HG03354 (cell line): Measurements from ENCODE around the gene VWA5B2.
A peak's percentile ranks its signal among the peaks of the same experiment; 100 is the strongest.

Experiments
- ATAC-seq: cut with Tn5 transposase; IDR thresholded peaks from one replicate; pipeline ENCODE4 v1.9.1; 2021; ENCODE audit warnings: mild to moderate bottlenecking; ENCODE audit not compliant: unreplicated experiment, poor library complexity, severe bottlenecking

VWA5B2 gene

DNA sequence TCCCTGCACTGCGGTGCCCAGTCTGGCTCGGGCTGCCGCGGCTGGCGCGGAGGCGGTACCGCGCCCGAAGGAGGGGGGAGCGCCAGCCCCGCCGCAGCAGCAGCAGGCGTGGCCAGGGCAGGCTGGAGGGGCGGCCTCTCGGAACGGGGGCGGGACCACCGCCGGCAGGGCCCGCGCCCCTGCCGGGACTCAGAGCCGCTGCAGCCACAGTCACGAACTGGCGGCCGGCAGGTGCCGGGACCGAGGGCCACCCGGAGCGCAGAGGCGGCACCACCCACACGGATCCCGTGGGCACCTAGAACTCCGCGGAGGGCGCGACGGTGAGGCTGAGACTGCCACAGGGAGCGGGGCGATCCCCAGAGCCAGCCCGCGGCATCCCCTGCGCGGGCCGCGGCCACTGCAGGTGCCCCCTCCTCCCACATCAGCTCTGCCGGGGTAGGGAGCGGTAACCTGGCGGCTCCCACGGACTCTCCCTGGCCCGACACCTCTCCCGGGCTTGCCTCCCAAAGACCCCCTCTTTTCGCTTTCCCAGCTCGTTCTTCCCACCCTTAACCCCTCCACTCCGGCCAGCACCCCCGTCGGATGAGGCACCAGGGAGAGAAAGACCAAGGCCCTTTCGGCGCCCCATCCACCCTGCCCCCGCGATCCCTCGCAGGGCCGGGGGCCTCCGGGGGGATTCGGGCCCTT lies at the start of gene VWA5B2:
Gene VWA5B2 (plus strand): TSS at position 192 of the 687 bp plus-strand sequence. CDS start 944 bp downstream, outside the sequence.
- ATAC-seq: peak; percentile 86

DNA sequence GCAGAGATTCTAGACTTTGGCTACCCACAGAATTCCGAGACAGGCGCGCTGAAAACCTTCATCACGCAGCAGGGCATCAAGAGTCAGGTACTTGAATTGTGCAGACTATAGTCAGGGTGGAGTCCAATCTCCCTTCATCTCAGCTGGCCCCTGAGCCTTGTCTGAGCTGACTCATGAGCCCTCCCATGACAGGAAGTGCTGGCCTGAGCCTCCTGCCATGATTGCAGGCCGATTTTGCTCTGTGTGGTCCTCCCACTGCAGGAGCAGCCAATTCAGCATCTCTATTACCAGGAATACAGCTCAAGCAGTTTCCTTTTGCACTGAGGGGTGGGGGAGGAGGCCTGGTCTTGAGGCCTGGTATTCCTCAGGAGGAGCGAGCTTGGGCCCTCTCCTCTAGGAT lies 49.2 kb upstream of the VWA5B2 start:
- ATAC-seq: no peak

DNA sequence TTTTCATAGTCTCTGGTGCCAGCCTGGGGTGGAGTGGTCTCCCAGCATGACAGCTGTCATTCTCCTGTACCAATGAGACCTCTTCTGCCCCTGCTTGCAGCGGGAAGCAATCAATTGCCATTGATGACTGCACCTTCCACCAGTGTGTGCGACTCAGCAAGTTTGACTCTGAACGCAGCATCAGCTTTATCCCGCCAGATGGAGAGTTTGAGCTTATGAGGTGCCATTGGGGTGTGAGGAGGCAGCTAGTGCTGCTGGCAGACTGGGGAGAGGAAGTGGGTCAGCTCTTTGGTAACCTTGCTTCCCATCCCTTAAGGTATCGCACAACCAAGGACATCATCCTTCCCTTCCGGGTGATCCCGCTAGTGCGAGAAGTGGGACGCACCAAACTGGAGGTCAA lies 47.8 kb upstream of the VWA5B2 start:
- ATAC-seq: no peak

DNA sequence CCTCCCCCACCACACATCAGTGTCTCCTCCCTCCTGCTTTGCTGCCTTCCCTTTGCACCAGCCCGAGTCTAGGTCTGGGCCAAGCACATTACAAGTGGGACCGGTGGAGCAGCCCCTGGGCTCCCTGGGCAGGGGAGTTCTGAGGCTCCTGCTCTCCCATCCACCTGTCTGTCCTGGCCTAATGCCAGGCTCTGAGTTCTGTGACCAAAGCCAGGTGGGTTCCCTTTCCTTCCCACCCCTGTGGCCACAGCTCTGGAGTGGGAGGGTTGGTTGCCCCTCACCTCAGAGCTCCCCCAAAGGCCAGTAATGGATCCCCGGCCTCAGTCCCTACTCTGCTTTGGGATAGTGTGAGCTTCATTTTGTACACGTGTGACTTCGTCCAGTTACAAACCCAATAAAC lies 45.7 kb upstream of the VWA5B2 start:
- ATAC-seq: no peak

DNA sequence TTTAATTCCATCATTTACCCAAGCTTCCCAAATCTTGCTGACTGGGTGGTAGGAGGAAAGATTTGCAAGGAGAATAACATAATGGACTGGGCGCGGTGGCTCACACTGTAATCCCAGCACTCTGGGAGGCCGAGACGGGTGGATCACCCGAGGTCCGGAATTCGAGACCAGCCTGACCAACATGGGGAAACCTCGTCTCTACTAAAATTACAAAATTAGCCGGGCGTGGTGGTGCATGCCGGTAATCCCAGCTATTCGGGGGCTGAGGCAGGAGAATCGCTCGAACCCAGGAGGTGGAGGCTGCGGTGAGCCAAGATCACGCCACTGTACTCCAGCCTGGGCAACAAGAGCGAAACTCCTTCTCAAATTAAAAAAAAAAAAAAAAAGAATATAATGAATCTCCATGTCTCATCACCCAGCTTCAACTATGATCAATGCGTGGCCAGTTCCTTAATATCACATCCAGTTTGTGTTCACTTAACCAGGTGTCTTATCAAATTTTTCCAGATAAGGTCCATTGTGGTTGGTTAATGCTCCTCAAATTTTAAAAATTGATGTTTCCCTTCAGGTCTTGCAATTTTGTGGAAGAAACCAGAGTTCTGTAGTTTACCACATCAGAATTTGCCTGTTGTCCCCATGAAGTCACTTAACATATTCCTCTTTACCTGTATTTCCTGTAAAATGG lies 44.7 kb upstream of the VWA5B2 start:
- no peak for ATAC-seq

DNA sequence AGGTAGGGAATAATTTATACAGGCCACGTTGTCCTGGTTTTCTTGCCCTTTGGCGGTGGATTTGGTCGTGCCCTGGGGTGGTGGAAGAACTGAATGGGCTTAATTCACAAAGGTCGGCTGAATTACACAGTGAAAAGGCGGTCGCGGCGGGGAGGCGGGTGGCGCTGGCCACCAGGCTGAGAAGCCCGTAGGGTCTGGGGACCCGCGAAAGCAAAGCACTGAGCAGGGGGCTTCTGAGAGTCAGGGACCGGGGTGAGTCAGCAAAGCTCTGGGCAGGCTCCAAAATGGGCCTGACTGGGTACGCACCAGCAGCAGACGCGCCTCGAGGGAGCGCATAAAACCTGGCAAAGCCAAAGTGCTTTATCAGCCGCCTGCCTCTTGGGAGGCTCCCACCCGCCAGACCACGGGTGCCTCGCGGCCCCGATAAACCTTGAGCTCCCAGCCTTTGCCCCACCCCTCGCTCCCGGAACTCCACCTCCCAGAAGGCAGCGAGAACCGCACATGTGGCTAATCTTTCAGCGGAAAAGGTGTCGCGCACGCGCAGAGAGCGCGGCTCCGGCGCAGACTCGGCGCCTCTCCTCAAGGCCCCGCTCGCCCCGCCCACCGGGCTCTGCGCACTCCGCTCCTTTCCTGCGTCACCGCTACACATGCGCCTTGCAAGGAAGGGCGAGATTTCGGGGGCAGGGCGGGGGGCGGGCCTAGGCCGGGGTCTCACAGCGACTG lies 43.8 kb upstream of the VWA5B2 start:
- peak; percentile 92 for ATAC-seq

DNA sequence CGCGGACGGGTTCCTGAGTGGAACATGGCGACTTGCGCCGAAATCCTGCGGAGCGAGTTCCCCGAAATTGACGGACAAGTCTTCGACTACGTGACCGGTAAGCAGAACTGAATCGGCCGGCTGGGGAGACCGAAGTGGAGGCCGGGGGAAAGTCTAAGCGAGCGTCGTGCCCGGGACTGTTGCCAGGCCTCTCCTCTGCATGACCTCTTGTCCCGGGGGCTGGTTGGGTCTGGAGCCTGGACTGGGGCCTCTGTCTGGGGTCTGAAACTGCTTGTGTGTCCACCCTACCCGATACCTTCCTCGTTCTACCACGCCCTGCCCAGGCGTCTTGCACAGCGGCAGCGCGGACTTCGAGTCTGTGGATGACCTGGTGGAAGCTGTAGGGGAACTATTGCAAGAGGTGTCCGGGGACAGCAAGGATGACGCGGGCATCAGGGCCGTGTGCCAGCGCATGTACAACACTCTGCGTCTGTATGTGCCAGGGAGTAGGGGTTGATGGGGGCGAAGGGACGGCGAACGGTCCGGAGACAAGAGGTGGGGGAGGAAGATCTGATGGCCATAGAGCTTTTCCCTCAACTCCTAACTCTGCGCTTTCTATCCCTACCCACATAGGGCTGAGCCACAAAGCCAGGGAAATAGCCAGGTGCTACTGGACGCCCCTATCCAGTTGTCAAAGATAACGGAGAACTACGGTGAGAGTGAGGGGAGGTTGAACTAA lies 43.0 kb upstream of the VWA5B2 start, which contains the start of gene ABCF3:
Gene ABCF3 (plus strand): TSS at position 16 of the 718 bp plus-strand sequence. CDS start 9 bp downstream, at position 25.
- peak; percentile 34 for ATAC-seq

DNA sequence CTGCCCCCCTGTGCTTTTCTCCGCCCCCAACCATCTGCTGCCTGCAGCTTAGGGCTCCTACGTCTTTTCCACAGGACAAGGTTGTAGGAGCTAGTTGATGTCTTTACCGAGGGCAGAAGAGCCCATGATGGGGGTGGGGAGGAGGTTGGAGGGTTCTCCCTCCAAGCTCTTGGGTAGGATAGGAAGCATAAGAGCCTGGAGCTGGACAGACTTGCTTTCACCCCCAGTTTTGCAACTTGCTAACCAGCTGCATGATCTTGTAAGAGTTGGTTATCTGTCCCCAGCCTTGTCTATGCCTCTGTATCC lies 42.5 kb upstream of the VWA5B2 start:
- ATAC-seq: no peak

DNA sequence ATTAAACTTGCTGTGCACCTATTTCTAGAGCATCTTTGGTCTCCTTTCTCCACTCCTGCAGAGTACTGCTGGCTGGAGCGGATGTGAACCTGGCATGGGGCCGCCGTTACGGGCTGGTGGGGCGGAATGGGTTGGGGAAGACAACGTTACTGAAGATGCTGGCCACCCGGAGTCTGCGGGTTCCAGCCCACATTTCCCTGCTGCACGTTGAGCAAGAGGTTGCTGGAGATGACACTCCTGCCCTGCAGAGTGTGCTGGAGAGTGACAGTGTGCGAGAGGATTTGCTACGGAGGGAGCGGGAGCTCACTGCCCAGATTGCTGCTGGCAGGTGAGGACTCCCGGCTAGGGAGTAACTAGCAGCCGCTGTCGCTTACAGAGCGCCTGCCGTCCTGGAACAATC lies 41.3 kb upstream of the VWA5B2 start:
- ATAC-seq: no peak

DNA sequence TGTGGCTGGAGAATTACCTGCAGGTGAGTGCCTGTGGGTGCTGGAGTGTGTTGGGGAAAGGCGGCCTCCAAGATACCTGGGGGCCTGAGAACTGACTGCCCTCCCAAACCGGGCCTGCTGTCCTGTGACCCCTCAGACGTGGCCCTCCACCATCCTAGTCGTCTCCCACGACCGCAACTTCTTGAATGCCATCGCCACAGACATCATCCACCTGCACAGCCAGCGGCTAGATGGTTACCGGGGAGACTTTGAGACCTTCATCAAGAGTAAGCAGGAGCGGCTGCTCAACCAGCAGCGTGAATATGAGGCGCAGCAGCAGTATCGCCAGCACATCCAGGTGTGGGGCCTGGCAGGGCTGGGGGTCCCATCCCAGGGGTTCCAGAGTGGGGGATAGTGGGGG lies 40.0 kb upstream of the VWA5B2 start:
- ATAC-seq: no peak

DNA sequence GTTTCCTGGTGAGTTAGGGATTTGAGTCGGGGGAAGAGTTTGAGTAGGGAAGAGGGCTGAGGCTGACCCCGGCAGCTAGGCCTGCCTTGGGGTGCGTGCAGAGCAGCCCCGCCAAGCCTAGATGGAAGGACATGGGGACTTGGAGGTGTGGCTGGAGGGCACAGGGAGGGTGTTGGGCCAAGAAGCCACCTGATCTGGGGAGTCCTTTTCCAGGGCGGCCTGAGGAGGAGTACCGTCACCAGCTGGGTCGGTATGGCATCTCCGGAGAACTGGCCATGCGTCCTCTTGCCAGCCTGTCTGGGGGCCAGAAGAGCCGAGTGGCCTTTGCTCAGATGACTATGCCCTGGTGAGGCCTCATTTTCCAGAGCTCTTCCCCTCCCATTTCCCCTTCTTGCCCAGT lies 36.5 kb upstream of the VWA5B2 start:
- ATAC-seq: no peak

DNA sequence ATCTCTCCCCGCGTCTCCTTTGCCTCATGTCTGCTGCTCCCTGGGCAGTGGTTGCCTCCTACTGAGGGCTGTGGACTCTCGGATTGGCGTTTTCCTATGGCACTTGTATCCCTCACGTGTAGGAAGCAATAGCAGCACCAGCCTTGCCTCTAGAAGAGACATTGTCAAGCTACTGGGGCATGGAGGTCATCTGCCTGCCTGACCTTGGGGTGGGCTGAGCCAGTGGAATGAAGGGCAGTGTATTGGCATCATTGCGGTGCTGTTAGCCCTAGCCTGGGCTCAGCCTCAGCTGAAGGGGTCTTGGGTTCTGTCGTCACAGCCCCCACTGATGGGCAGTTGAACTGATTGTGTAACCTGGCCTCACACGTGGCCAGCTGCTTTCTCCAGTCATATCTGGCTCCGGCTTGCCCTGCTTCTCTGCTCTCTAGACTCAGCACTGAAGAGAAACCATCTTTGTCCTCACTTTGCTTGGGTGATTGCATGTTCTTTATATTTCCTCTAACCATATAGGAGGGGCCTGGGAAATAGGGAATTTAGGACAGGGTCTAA lies 35.3 kb upstream of the VWA5B2 start:
- no peak for ATAC-seq

DNA sequence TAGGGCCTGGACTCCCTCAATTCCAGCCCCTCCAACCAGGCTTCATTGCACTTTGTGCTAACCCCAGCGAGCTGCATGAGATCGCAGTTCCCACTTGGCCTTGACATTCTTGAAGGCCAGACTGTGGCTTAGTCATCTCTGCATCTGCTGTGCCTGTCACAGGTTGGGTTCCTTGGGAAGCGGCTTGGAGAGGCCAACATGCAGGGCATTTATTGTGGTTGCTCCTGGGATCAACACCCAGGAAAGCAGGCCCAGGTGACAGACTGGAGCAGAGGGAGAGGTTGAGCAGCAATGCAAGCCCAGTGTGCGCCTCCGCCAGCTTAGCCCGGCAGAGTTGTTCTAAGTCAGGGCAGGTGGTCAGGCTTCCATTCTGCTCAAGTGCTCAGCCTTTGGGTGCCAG lies 32.8 kb upstream of the VWA5B2 start:
- no peak for ATAC-seq

DNA sequence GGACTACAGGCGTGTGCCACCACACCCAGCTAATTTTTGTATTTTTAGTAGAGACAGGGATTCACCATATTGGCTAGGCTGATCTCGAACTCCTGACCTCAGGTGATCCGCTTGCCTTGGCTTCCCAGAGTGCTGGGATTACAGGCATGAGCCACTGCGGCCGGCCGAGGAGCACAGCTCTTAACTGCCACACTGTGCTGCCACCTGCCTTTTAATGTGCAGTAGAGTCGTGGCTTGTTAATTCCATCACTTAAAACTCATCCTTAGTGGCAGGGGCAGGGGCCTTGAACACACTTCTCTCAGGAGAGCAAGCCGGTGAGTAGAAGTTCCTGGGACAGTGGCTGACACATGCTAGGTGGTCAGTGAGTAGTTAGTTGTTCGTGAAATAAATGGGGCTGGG lies 30.9 kb upstream of the VWA5B2 start:
- no peak for ATAC-seq

DNA sequence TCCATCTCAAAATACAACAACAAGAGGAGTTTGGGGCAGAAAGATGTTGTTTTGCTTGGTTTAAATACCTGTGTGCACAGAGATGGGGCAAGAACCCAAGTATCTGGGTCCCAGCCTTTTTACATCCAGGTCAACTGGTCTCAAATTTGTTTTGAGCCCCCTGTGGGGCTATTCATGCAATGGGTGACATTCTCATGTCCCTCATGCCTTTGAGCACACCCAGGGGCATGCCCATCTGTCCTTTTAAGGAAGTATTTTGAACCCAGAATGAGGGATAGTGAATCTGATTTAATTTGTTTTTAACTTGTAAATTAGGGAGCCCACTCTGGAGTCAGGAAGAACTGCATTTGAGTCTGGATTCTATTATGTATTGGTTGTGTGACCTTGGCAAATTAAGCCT lies 28.6 kb upstream of the VWA5B2 start:
- ATAC-seq: no peak

DNA sequence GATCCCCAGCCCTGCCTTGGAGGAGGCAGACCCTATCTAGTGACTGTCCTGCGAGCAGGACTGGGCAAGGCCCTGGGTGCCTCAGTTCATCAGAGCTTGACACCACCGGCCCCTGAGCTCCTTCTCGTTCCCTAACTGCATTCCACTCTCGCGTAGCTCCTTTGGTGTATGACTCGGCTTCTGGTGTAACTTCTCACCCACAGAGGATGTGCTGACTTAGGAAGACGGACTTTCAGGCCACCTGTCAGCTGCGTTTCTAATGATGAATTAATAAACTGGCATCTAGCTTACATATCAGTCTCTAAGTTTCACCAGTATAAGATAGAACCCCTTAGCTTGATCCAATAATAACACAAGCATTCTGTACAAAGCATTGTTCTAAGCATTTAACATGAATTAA lies 25.9 kb upstream of the VWA5B2 start:
- no peak for ATAC-seq

DNA sequence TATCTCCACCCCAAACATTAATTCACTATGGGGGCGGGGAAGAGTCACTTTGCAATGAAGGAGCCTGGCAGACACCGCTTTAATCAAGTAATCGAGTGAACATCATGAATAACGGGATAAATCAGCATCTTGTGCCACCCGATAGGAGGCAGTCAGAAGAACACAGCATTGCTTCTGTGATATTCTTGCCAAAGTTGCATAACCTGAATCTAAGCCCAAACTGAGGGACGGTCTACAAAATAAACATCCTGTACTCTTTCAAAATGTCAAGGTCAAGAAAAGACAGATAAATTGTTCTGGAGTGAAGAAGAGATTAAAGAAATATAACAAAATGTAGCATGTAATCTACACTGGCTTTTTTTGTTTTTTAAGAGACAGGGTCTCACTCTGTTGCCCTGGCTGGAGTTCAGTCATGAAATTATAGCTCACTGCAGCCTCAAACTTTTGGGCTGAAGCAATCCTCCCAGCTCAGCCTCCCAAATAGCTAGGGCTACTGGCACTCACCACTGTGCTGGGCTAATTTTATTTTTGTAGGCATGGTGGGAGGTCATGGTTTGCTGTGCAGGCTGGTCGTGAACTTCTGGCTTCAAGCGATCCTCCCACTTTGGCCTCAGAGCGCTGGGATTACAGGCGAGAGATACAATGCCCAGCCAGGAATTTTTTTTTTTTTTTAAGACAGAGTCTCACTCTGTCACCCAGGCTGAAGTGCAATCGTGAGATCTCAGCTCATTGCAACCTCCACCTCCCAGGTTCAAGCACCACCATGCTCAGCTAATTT lies 20.1 kb upstream of the VWA5B2 start:
- no peak for ATAC-seq

DNA sequence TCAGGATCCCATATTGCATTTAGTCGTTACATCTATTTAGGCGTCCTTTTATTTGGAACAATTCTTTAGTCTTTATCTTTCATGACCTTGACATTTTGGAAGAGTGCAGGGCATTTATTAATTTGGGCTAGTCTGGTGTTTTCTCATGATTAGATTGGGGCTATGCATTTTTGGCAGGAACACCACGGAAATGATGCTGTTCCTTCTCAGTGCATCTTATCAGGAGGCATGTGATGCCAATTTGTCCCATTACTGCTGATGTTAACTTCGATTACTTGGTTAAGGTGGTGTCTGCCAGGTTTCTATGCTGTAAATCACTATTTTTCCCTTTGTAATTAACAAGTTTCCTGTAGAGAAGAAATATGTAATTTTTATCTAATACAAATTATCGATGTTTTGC lies 18.1 kb upstream of the VWA5B2 start:
- no peak for ATAC-seq

DNA sequence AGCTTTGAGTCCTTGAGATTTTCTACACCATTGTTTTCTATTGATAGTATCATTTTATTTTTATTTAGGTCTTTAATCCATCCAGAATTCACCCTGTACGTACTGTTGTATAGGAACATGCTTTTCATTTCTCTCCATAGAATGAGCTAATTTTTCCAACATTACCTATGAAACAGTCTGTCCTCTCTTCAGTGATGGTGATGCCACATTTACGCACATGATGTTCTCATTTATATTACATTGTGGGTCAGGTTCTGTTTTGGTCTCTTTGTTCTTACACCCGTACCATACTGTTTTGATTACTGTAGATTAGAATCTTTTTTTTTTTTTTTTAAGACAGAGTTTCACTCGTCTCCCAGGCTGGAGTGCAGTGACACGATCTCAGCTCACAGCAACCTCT lies 17.7 kb upstream of the VWA5B2 start:
- no peak for ATAC-seq
